B cell (primary cell): ENCODE data around the gene RUNDC3A. TPM values are rescaled to one million over a fixed set of nuclear protein-coding genes. Genes with fewer than 3 reads are reported as not detected.

Experiments
- ATAC-seq: fragments of 200-7000 bp; cut with Tn5 transposase; one replicate; pipeline ENCODE4 v1.10.0; 2021; ENCODE audit warnings: low read depth, mild to moderate bottlenecking, moderate number of reproducible peaks, moderate library complexity
- CTCF ChIA-PET: fragments of 350-600 bp; sonication (Branson Sonifier 250); formaldehyde crosslinking; loops from one replicate; lab custom pipeline; 2021; ENCODE audit warnings: antibody characterized with exemption, inconsistent platforms; lab: Charles Lee
- POLR2A ChIA-PET: fragments of 350-600 bp; sonication (Branson Sonifier 250); formaldehyde crosslinking; loops from one replicate; lab custom pipeline; 2021; ENCODE audit warnings: antibody characterized with exemption; lab: Charles Lee
- DNase-seq: peaks from one replicate; pipeline ENCODE4 v3.0.0; 2013
- H2AFZ ChIP-seq: 2 replicates; pipeline ENCODE4 v1.6.1; 2012; ENCODE audit warnings: mild to moderate bottlenecking, low read depth, low read length; ENCODE audit not compliant: insufficient read depth, poor library complexity, severe bottlenecking
- H3K27ac ChIP-seq, 2 donors: 1 replicate in 1 of 2; 2 replicates in 1 of 2; pipeline ENCODE4 v1.5.1; 2012 to 2013; ENCODE audit warnings: low read length in 2 of 2, mild to moderate bottlenecking in 2 of 2, moderate library complexity in 1 of 2
- H3K27me3 ChIP-seq, 4 experiments: fragments of 200-600 bp in 1 of 4; sonication (generic) in 1 of 4; replicated peaks in 1 of 4; 1 replicate in 2 of 4; 2 replicates in 2 of 4; pipeline versions ENCODE4 v1.6.1 to v1.7.0; 2013 to 2016; ENCODE audit warnings: low read length in 3 of 4, mild to moderate bottlenecking in 2 of 4, mixed read lengths in 1 of 4, moderate library complexity in 1 of 4; ENCODE audit not compliant: insufficient read depth in 4 of 4, control insufficient read depth in 3 of 4; ENCODE audit errors: control extremely low read depth in 1 of 4
- H3K36me3 ChIP-seq, 2 experiments: replicated peaks in 1 of 2; 1 replicate in 1 of 2; 2 replicates in 1 of 2; pipeline versions ENCODE4 v1.6.1 to v1.7.1; 2013; ENCODE audit warnings: low read length in 1 of 2; ENCODE audit not compliant: insufficient read depth in 2 of 2, control insufficient read depth in 1 of 2; ENCODE audit errors: control extremely low read depth in 1 of 2, extremely low read depth in 1 of 2
- H3K4me1 ChIP-seq, 2 donors: fragments of 200-600 bp in 1 of 2; sonication (generic) in 1 of 2; 1 replicate in 1 of 2; 2 replicates in 1 of 2; pipeline versions ENCODE4 v1.5.1 to v1.6.1; 2013 to 2017; ENCODE audit warnings: low read length in 2 of 2; ENCODE audit not compliant: control insufficient read depth in 2 of 2, insufficient read depth in 2 of 2
- H3K4me2 ChIP-seq: replicated peaks from 2 replicates; pipeline ENCODE3; 2012; ENCODE audit warnings: mild to moderate bottlenecking, low read depth, low read length; ENCODE audit not compliant: poor library complexity, severe bottlenecking
- H3K4me3 ChIP-seq, 5 experiments: fragments of 200-600 bp in 1 of 5; sonication (generic) in 1 of 5; 1 replicate in 3 of 5; 2 replicates in 2 of 5; pipeline versions ENCODE4 v1.5.1 to v1.7.0; 2011 to 2016; ENCODE audit warnings: low read length in 4 of 5, mild to moderate bottlenecking in 4 of 5, low read depth in 2 of 5, control low read depth in 1 of 5, moderate library complexity in 1 of 5; ENCODE audit not compliant: insufficient read depth in 1 of 5; ENCODE audit errors: control extremely low read depth in 1 of 5, extremely low read depth in 1 of 5
- H3K79me2 ChIP-seq: fragments of 200-600 bp; sonication (generic); one replicate; pipeline ENCODE4 v1.6.0; 2016; ENCODE audit warnings: low read length; ENCODE audit not compliant: control insufficient read depth, insufficient read depth
- H3K9ac ChIP-seq: fragments of 200-600 bp; sonication (generic); 2 replicates; pipeline ENCODE4 v1.6.1; 2017; ENCODE audit warnings: mild to moderate bottlenecking, low read length, moderate library complexity
- H3K9me3 ChIP-seq, 3 donors: one replicate each; pipeline versions ENCODE4 v1.6.1 to v1.7.1; 2013; ENCODE audit warnings: low read length in 2 of 3; ENCODE audit not compliant: control insufficient read depth in 2 of 3, insufficient read depth in 1 of 3; ENCODE audit errors: control extremely low read depth in 1 of 3
- H4K20me1 ChIP-seq: 2 replicates; pipeline ENCODE4 v1.6.0; 2012; ENCODE audit warnings: mild to moderate bottlenecking, low read length; ENCODE audit not compliant: insufficient read depth, control insufficient read depth, poor library complexity, severe bottlenecking
- H3K27ac Mint-ChIP-seq: one replicate; pipeline ENCODE4 v1.8.0; 2021; ENCODE audit warnings: mixed read lengths
- H3K27me3 Mint-ChIP-seq: one replicate; pipeline ENCODE4 v1.8.0; 2021; ENCODE audit warnings: mixed read lengths
- H3K4me1 Mint-ChIP-seq: one replicate; pipeline ENCODE4 v1.8.0; 2021; ENCODE audit warnings: mixed read lengths
- H3K4me3 Mint-ChIP-seq: one replicate; pipeline ENCODE4 v1.8.0; 2021; ENCODE audit warnings: mixed read lengths
- H3K9me3 Mint-ChIP-seq: one replicate; pipeline ENCODE4 v1.8.0; 2022; ENCODE audit warnings: mixed read lengths; ENCODE audit not compliant: insufficient read depth
- EZH2 ChIP-seq: IDR thresholded peaks from 2 replicates; pipeline ENCODE4 v1.6.1; 2012; ENCODE audit warnings: borderline replicate concordance, low read depth, mild to moderate bottlenecking, moderate library complexity, low read length; ENCODE audit not compliant: insufficient read depth, poor library complexity, severe bottlenecking
- WGBS: methylation state at CpG from one replicate; pipeline ENCODE4 v1.1.5; 2013; ENCODE audit warnings: missing lambda C conversion rate; ENCODE audit not compliant: insufficient coverage; 5-methylcytosine and 5-hydroxymethylcytosine counted together
- intact Hi-C: fragments of 100-400 bp; cut with micrococcal nuclease; formaldehyde crosslinking; loops from one replicate; pipeline ENCODE4 v1.10.0; 2022
- polyA plus RNA-seq: library from polyadenylated mRNA; depleted of rRNA; stranded (reverse); fragments of >200 nt; gene quantifications from 2 replicates; pipeline ENCODE4 v1.2.3, GENCODE V29; 2012
- total RNA-seq, 2 donors: library from RNA; stranded (reverse); fragments of 120-200 nt in 1 of 2; gene quantifications; 1 replicate in 1 of 2; 2 replicates in 1 of 2; pipeline versions ENCODE4 v1.2.3 to v1.2.4, GENCODE V29; 2013 to 2022
- TF ChIP-seq, protein P1 (sequence below): fragments of 200-600 bp; IDR thresholded peaks from one replicate; pipeline ENCODE4 v1.8.0; 2022; ENCODE audit warnings: antibody characterized with exemption, mild to moderate bottlenecking

The RUNDC3A gene
- total and polyA plus RNA-seq, 2 donors (not counting 1 experiment from before 2014, with no cell fraction given), result 0.19 TPM; not detected in 1

DNA sequence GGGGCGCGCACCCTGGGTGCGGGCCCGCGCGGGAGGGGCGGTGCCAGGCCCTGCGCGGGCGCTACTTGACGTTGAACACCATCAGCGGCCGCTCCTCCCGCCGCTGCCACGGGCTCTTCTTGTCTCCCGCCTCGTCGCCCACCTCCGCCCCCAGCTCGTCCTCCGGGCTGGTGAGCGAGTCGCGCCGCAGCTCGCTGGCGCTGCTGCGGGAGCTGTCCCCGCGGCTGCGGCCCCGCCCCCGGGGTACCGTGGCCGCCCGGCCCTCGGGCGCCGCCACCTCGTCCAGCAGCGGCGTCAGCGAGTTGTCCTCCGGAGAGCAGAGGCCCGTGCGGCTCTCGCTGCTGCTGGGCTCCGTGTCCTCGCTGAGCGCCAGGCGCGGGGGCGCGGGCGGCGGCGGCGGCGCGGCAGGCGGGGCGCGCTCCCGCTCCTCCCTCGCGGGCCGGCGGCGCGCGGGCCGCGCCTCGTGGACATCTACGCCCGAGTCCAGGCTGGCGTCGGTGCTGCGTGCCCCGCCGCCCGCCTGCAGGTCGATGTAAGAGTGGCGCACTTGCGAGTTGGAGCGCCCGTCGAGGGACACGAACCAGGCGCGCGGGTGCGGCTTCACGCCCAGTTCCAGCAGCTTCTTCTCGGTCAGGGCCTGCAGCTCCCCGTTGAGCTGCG, 45.4 kb downstream of the RUNDC3A start:
- peak; percentile 14 for ATAC-seq
- TF ChIP-seq, protein P1, sequence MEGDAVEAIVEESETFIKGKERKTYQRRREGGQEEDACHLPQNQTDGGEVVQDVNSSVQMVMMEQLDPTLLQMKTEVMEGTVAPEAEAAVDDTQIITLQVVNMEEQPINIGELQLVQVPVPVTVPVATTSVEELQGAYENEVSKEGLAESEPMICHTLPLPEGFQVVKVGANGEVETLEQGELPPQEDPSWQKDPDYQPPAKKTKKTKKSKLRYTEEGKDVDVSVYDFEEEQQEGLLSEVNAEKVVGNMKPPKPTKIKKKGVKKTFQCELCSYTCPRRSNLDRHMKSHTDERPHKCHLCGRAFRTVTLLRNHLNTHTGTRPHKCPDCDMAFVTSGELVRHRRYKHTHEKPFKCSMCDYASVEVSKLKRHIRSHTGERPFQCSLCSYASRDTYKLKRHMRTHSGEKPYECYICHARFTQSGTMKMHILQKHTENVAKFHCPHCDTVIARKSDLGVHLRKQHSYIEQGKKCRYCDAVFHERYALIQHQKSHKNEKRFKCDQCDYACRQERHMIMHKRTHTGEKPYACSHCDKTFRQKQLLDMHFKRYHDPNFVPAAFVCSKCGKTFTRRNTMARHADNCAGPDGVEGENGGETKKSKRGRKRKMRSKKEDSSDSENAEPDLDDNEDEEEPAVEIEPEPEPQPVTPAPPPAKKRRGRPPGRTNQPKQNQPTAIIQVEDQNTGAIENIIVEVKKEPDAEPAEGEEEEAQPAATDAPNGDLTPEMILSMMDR, result no peak
- TF ChIP-seq EZH2, result no peak
- peaks cover 36% of the 10 kb centered on the region for H4K20me1 ChIP-seq
- Mint-ChIP-seq H3K4me1 (peaks cover 14% of the 10 kb centered on the region), H3K27me3 (no peaks in the 10 kb centered on the region), H3K4me3 (peak overlapping the region; percentile 75), H3K27ac (peak overlapping the region; percentile 37), H3K9me3 (no peaks in the 10 kb centered on the region)
- H3K4me1 ChIP-seq, result peaks cover 10 to 19% of the 10 kb centered on the region in 2 donors
- intact Hi-C loops, result loop anchor here (1.0 to 5.0 kb wide), 3 partner anchors 9 to 412 kb away; partner anchors contain the start of genes FAM171A2, GRN and PPY
- H3K9me3 ChIP-seq, result no peaks in the 10 kb centered on the region
- 20% methylated on average over 98 of the region's 98 CpGs for WGBS
- peak overlapping the region in 3 of 5 experiments; percentile 44 to 56 (median 55) for H3K4me3 ChIP-seq
- peak overlapping the region; percentile 90 for H3K4me2 ChIP-seq
- peaks cover 0 to 40% of the 10 kb centered on the region in 2 experiments for H3K36me3 ChIP-seq
- ChIA-PET POLR2A (interaction anchor here (0.5 to 2.4 kb wide), 10 partner anchors 8 to 869 kb away, joined by 3 to 11 read pairs (median 4); partner anchors contain the start of genes ATXN7L3, G6PC3, GRN and SLC25A39), CTCF (interaction anchor here (0.6 to 10.1 kb wide), 23 partner anchors 8 to 410 kb away, joined by 3 to 117 read pairs (median 6); partner anchors contain the start of genes FAM171A2, GRN, HDAC5 and SLC25A39)
- peak; percentile 56 for DNase-seq
- no peak overlapping the region for H3K27ac ChIP-seq
- H2AFZ ChIP-seq, result peak overlapping the region; percentile 51
- H3K27me3 ChIP-seq, result no peaks in the 10 kb centered on the region
- peak overlapping the region; percentile 48 for H3K9ac ChIP-seq
- no peaks in the 10 kb centered on the region for H3K79me2 ChIP-seq
